Activated CD4-positive, alpha-beta T cell treated with anti-CD3 and anti-CD28 coated beads, Interleukin-10, Interleukin-2, amounts not matched to agents 100 ng/mL and 50 ng/mL, durations not matched to agents 16 hours and 8 hours (primary cell): Measurements from ENCODE around the gene ADAMTS7.
"Not testable (repeated sequence)": the region's sequence is repeated elsewhere in the genome, so short reads cannot be mapped to it uniquely, and the experiment has no call there.

Source experiments
- DNase-seq: peaks from one replicate; pipeline ENCODE4 v3.0.0-alpha.2; 2020

The ADAMTS7 gene

DNA sequence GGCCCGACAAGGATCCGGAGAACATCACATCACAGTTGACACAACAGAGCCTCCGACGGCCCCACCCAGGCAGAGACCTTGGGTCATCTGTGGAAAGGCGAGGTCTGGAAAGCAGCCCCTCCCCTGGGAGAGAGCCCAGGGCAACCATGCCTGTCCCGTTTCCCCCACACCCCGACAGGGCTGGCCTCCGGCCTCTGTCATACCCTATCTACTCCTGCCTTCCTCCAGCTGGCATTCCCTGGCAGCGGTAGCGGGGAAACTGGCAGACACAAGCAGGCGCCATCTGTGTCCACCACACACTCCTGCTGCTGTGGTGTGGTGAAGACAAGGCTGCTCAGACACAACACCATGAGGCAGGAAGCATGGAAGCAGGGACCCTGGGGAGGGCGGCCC is 33.3 kb downstream of the ADAMTS7 start:
- DNase-seq, result not testable (repeated sequence)

DNA sequence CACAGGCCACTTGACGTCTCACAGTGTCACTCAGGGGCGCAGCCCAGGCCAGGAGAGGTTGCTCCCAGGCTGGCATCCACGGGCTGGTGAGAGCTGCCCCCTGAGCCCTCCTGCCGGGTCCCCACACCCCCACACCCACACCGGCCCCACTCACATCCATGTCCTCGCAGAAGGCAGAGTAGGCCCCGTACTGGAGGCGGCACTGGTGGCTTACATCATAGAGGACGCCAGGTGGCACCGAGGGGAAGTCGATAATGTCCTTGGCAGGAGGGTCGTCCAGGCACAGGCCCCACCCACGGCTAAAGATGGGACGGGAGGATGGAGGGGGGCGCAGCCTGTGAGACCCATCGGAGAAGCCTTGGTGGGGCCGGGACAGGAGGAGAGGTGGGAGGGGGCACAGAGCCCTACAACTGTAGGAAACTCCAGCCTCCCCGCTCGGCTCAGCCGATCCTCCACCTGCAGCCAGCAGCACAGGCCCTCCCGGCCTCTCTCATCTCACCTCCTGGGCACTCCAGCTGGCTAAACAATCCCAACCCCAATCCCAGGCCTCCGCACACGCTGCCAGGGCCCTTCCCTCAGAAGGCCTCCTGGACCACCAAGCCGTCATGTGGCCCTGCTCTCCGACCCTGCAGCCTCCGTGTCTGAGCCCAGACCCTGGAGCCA is 33.8 kb downstream of the ADAMTS7 start:
- DNase-seq, result not testable (repeated sequence)

DNA sequence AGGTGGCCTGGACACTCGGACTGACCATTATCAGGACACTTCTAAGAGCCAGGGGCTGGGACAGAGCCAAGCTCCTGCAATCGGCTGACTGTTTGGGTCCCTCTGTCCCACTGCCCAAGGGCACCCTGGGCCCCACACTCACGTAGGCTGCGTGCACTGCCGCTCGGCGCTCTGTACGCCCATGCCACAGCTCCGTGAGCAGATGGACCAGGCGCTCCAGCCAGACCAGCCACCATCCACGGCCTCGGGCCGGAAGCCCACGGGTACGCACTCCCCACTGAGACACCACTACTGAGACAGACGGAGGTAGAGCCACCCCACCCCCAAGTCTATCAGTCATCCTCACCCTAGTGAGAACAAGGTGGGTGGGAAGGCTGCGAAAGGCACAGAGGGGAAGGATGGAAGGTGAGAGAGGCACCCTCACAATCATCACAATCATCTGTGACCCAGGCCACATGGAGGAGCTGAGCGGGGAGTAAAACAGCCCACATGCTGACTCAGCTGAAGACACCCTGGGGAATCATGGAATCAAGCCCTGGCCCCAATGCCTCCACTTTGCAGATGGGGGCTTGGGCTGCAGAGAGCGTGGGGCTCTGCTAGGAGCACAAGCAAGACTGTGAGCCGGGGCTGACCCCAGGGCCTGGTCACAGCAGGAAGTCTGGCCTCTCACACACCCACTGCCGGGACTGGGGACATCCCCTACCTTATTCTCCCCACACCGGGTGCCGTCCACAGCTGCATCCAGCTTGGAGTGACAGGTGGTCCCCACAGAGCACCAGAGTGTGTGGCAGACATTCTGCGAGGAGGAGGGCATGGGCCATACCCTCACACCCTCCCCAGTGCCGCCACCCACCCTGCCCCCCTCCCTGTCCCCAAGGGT is 35.0 kb downstream of the ADAMTS7 start:
- not testable (repeated sequence) for DNase-seq

DNA sequence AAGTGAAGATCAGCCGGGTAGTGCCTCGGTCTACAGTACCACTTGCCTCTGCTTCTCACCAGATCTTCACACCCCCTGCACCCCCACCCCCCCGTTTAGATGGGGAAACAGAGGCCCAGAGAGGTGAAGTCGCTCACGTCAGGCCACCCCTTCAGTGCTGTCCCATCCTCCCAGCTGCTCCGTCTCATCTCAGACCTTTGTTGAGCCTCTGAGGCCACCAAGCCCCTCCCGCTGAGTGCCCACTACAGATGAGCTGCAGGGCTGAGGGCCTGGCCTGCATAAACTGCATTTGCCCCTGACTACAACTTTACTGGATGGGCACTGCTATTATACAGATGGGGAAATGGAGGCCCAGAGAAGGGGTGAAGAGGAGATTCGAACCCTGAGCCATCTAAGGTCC is 35.8 kb downstream of the ADAMTS7 start:
- DNase-seq, result no peak

DNA sequence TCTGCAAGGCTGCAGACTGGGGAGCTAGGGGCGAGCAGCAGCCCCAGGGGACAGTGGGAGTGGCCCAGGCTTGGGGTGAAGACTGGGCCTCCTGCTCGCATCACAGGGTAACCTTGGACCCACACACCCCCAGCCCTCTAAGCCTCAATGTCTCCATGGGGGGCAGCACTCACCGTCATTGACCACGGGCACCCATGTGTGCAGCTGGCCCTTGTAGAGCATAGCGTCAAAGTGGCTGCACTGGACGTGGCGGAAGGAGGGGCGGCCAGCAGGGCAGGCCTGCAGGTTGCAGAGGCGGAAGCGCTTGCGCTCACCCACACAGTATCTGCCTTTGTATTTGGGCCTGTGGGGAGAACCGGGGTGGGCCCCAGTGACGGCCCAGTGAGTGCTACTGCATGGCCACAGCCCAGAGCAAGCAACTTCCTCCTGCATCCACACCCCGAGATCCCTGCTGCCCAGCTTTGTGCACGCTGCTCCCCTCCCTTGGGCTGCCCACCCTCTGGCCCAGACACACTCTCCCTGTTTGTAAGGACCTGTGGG is 36.7 kb downstream of the ADAMTS7 start:
- DNase-seq, result not testable (repeated sequence)

DNA sequence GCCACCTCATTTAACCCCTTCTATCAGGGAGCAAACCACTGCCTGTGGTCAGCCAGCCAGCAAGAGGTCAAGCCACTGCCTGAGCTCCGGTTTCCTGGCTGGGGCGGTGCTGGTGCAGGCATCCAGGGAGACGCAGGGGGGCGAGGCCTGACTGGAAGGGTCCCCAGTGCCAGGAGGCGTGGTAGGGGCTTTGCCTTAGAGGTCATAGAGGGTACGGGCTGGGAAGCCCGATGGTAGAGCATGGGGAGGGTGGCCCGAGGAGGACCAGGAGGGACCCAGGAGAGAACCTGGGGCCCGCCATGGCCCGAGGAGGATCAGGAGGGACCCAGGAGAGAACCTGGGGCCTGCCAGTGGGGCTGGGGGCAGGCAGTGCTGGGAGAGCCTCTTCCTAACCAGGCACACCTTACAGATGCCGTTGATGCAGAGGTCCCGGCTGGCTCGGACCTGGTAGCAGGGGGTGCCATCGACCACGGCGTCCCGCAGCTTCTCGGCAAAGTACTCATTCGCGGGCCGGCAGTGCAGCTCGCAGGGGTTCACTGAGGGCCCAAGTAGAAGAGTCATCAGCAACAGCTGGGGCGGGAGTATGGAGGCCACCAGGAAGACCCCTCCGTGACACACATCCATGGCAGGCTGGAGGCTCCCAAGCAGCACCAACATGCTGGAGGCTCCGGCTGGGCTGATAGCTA is 37.4 kb downstream of the ADAMTS7 start:
- not testable (repeated sequence) for DNase-seq

DNA sequence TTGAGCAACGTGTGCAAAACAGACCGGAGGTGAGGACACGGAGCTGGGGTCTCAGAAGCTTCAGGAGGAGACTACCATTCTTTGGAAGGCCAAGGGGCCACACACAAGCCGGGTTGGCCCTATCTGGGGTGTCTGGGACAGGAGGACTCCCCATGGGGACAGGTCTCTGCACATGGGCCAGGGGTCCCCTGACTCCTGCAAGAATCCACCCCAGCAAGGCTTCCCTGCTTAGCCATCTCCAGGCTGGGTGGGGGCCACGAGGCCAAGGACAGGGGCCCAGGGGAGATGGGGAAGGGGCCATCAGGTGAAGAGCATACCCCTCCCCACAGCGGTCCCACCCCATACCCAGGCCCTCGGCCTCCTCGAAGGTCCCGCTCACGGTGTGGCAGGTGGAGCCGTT is 38.5 kb downstream of the ADAMTS7 start:
- DNase-seq, result no peak

DNA sequence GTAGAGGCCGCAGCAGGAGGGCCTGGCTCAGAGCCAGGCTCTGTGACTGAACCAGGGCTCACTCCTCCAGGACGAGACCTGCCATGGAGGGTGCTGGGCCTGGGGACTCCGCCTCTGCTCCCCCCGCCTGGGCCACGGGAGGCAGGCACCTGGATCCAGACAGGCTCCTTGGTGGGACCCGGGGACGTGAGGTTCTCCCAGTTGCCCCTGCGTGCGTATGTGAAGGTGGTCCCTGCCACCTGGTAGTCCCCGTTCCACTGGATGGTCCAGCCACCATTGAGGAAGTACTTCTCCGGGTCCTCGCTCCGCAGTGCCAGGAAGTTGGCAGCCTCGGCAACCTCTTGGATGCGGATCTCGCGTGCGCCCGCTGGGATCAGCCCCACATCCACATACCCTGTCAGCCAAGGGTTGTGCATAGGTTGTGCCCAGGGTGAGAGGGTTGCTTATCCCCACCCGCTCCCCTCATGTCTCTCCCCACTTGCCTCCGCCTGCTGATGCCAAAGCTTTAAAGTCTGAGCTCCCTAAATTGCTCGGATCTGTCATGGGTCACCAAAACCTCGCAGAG is 39.7 kb downstream of the ADAMTS7 start:
- not testable (repeated sequence) for DNase-seq

DNA sequence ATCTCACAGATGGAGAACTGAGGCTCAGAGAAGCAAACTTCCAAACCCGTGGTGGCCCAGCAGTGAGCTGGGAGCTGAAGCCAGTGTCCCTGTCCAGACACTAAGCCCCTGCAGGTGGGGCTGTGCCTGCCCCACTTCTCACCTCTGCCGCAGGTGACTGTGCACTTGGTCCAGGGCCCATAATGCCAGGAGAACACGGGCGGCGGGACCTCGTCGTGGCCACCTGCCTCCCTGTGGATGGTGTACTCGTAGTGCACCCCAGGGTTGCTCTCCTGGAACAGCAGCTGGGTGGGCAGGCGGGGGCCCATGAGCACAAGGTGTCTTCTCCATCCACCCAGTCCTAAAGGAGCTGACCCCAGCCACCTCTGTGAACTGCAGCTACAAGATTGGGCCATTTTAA is 40.2 kb downstream of the ADAMTS7 start:
- not testable (repeated sequence) for DNase-seq

DNA sequence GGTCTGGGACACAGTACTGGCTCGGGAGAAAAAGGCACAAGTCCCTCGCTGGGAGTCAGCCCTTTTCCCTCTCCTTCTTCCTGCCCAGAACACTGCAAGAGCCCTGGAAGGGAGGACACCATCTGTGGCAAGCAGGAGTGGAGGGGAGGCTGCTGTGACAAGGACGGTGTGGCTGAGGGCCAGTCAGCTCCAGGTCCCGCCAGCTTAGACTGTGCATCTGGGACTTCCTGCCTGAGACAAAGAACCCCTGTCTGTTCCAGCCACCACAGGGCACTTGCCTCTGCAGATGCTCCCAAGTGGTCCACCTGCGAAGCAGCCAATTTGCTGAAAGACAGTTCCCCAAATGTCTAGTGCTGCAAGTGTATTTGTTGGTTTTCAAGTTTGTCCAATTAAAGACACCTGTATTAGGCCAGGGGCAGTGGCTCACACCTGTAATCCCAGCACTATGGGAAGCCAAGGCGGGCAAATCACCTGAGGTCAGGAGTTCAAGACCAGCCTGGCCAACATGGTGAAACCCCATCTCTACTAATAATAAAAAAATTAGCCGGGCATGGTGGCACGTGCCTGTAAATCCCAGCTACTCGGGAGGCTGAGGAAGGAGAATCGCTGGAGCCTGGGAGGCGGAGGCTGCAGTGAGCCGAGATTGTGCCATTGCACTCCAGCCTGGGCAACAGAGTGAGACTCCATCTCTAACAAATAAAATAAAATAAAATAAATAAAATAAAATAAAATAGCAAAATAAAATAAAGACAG is 41.6 kb downstream of the ADAMTS7 start:
- not testable (repeated sequence) for DNase-seq

DNA sequence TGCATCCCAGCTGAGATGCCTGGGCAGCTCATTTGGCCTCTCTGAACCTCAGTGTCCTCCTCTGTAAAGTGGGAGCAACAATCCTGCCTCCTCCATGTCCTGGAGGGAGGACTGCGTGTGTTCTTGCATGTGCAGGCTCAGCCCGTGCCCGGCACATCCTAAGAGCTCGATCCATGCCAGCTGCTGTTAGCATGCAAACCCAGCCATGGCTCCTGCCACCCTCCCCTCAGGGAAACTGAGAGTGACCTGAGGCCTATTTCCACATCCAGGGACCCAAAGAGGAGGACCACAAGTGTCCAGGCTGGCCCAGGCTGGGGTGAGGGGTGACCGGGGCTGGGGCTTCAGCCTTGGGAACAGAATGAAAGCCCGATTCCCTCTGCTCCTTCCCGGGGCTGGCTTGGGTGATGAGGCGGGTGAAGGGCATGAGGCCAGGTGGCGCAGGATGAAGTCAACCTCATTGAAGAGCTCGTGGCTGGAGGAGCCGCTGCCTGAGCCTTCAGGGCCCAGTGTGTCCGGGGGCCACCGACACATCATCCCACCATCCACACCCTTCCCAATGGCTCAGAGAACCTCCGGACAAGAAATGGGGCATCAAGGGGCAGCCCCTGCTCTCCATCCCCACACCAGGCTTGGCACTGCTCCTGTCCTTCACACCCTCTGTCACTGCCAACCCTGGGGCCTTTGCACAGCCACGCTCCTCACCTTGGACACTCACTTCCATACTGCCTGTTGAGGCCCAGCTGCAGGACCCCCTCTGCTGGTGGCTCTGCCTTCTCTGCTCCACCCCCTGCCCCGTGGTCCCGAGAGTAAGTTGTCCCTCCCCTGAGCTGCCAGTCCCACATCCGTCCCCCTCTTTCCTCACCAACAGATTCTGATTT is 42.5 kb downstream of the ADAMTS7 start:
- DNase-seq, result no peak

DNA sequence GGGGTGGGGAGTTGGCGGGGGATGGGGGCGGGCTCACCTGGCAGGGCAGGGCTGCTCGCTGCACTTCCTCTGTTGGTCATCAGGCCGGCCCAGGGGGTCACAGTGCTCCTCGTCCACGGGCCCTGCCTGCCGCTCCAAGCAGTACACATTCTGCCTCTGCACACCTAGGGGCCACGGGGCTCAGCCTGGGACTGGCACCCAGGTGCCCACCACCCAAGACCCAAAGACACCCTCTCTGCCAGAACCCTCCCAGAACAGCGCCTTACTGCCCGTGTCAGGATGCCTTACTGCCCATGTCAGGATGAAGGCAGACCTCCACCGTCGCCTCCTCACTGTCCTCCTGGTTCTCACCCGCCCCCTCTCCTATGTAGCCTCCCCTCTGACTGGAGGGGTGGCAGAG is 43.2 kb downstream of the ADAMTS7 start:
- no peak for DNase-seq

DNA sequence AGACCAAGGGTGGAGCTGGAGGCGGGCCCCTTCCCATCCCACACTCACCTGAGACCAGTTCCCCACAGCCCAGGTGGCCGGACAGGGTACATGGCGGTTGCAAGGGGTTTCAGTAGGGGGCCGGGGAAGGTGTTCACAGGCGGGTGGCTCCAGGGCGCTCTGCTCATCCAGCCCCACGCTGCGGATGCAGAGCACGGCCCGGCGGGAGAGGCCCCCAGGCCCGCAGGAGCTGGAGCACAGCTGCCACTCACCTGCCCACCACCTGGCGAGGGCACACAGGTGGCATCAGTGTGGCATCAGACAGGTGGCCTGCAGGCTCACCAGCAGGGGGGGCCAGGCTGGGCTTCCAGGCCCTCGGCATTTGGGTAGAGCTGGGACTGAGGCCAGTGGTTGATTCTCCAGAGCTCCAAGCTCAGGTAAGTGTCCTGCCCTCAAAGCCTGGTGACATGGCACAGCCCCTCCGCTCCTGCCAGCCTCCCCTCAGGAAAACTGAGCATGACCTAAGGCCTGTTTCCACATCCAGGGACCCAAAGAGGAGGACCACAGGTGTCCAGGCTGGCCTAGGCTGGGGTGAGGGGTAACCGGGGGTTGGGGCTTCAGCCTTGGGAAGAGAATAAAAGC is 43.8 kb downstream of the ADAMTS7 start:
- no peak for DNase-seq

DNA sequence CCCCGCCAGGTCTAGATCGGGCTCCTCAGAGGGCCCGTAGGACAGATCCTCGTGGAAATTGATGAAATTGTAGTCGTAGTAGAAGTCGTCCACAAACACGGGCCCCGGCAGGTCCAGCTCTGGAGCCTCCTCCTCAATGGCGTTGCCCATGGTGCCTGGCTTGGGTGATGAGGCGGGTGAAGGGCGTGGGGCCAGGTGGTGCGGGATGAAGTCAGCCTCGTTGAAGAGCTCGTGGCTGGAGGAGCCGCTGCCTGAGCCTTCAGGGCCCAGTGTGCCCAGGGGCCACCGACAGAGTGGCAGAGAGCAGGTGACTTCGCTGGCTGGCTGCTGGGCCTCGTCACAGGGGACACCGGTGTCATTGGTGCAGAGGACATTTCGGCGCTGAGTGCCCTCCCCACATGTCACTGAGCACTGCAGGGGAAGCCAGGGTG is 44.6 kb downstream of the ADAMTS7 start:
- not testable (repeated sequence) for DNase-seq

DNA sequence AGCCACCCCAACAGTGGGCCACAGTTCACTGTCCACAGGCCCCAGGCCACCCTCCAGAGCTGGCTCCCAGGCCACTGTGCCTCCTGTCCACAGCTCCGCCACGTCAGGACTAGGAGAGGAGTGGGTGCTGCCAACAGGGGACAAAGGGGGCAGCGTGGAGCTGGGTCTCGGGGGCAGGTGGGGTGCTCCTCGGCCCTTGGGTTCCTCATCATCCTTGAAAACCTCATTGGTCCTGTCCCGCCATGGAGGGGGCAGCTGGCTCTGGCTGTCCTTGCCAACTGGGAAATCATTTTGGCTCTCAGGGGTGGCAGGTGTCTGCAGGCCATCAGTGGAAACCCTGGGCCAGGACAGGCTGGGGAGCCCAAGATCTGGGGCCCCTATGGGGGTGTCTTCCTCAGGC is 45.2 kb downstream of the ADAMTS7 start:
- no peak for DNase-seq

DNA sequence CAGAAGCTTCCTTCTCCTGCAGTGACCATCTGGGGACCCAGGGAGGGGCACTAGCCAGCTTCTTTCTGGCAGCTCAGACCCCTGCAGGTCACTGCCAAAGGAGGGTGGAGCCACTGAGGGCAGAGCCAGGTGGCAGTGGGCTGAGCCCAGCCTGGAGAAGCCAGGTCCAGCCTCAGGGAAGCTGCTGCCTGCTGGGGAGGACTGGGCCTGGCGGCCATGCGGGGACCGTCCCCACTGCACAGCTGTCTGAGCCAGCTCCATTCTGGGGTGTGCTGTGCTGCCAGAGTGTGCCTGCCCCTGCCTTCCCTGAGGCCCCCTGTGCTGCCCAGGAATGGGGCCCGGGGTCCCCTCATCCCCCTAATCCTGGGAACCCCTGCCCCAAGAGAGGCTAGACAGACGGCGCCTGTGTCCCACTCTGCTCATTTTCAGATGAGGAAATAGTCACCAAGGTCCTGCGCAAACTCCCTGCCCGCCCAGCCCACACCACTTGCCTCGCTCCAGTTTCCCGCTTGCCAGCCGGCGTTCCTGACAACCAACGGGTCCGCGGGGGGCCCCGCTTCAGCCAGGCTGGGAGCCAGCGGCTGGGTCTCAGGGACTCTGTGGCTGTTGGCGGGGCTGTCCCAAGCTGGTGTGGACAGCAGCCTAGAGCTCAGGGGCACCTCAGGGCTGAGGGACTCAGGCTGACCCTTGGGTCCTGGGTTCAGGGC is 46.0 kb downstream of the ADAMTS7 start:
- DNase-seq, result not testable (repeated sequence)

DNA sequence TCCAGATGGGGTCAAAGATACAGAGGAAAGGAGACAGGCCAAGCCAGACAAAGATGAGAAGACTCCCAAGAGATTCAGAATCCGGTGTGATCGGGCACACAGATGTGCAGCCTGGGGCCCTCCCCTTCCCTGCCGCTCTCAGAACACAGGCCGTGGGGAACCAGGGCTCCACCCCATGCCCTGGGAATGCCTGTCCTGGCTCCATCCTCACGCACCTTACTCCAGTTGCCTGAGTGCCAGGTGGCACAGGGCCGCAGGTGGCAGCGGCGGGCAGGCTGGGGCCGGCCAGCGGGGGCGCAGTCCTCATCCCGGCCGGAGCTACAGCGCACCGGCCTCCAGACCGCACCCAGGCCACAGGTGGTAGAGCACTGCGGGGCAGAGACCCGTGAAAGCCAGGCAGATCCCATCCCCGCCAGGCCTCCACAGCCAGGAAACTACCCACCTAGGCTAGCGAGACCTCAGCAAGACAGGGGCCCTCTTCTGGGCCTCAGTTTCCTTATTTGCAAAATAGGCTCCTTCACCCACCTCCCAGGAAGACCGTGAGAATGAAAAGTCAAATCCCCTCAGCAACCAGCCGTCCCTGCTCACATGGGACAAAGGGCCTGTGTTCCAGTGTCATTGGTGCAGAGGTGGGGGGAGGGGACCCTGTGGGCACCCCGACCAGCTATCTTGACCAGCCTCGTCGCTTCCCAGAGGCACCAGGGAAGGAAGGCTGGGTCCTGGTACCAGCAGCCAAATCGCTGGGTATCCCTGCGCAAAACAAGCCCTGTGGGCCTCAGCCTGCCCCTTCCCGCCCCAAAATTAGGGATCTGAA is 46.7 kb downstream of the ADAMTS7 start:
- not testable (repeated sequence) for DNase-seq

DNA sequence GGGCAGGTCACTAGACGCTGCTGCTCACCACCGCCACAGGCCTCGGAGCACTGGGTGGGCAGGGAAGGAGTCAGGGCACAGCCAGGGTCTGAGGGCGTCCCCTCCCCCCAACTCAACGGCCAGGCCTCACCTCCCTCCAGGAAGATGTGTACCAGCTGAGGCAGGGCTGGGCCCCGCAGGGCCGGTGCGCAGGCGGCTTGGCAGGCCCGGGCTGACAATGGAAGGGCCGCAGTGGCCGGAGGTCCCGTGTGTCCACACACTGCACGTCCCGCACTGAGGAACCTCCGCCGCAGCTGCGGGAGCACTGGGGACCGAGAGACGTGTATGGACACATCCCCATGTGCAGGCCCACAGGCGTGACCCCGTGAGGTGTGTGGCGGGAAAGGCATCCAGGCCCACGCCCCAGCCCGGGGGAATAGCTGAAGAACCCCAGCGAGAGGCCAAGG is 47.4 kb downstream of the ADAMTS7 start:
- DNase-seq, result no peak
